Stimulated activated CD8-positive, alpha-beta memory T cell treated with anti-CD3 and anti-CD28 coated beads, Interleukin-4, amount 100 ng/mL, for 4 hours (primary cell): ENCODE data around the gene SLIT3.

Experiments used
- DNase-seq, 2 donors: peaks; one replicate each; pipeline ENCODE4 v3.0.0-alpha.2; 2020; ENCODE audit warnings: low read depth in 2 of 2, low spot score in 1 of 2

SLIT3 gene

GRCh38 chr5:169178274-169178673 lies 122.7 kb downstream of the SLIT3 start:
- DNase-seq: no peak

GRCh38 chr5:169176709-169177694 lies 123.9 kb downstream of the SLIT3 start:
- DNase-seq: no peak

GRCh38 chr5:169175733-169176132 lies 125.2 kb downstream of the SLIT3 start:
- DNase-seq: no peak

GRCh38 chr5:169174923-169175322 lies 126.0 kb downstream of the SLIT3 start:
- DNase-seq: no peak

GRCh38 chr5:169173372-169173771 lies 127.6 kb downstream of the SLIT3 start:
- no peak for DNase-seq

GRCh38 chr5:169171515-169171914 lies 129.4 kb downstream of the SLIT3 start:
- no peak for DNase-seq

- no peak for DNase-seq
These were observed 131.2 kb downstream of the SLIT3 start for GRCh38 chr5:169169783-169170182.

- DNase-seq: no peak
These were observed 132.7 kb downstream of the SLIT3 start for GRCh38 chr5:169168280-169168679.

GRCh38 chr5:169166078-169166477 lies 134.9 kb downstream of the SLIT3 start:
- no peak for DNase-seq

GRCh38 chr5:169165052-169165451 lies 135.9 kb downstream of the SLIT3 start:
- DNase-seq: no peak

GRCh38 chr5:169164481-169164925 lies 136.4 kb downstream of the SLIT3 start:
- no peak for DNase-seq

GRCh38 chr5:169162407-169162806 lies 138.5 kb downstream of the SLIT3 start:
- DNase-seq: no peak

- DNase-seq: no peak
These were observed 139.8 kb downstream of the SLIT3 start for GRCh38 chr5:169161022-169161680.

- DNase-seq: no peak
These were observed 140.5 kb downstream of the SLIT3 start for GRCh38 chr5:169160405-169160901.

- DNase-seq: no peak
These were observed 142.2 kb downstream of the SLIT3 start for GRCh38 chr5:169158764-169159163.

GRCh38 chr5:169157064-169157463 lies 143.9 kb downstream of the SLIT3 start:
- no peak for DNase-seq

- no peak for DNase-seq
These were observed 146.3 kb downstream of the SLIT3 start for GRCh38 chr5:169154679-169155078.

- no peak for DNase-seq
These were observed 147.5 kb downstream of the SLIT3 start for GRCh38 chr5:169153405-169153804.

- no peak for DNase-seq
These were observed 148.0 kb downstream of the SLIT3 start for GRCh38 chr5:169152946-169153345.

GRCh38 chr5:169152453-169152852 lies 148.5 kb downstream of the SLIT3 start:
- no peak for DNase-seq

GRCh38 chr5:169151051-169151805 lies 149.7 kb downstream of the SLIT3 start:
- DNase-seq: no peak
